Activated CD4-positive, CD25-positive, alpha-beta regulatory T cell treated with anti-CD3 and anti-CD28 coated beads, Interleukin-2, amount 50 U/mL, for 24 hours (primary cell): ENCODE measurements around the gene UQCR10.
"Not testable (repeated sequence)": the region's sequence is repeated elsewhere in the genome, so short reads cannot be mapped to it uniquely, and the experiment has no call there.

Source experiments
- ATAC-seq, 2 donors: fragments of 150-1000 bp; cut with Tn5 transposase; one replicate each; pipeline ENCODE4 v1.10.0; 2021; ENCODE audit warnings: mild to moderate bottlenecking in 1 of 2, moderate library complexity in 1 of 2

Gene UQCR10

DNA sequence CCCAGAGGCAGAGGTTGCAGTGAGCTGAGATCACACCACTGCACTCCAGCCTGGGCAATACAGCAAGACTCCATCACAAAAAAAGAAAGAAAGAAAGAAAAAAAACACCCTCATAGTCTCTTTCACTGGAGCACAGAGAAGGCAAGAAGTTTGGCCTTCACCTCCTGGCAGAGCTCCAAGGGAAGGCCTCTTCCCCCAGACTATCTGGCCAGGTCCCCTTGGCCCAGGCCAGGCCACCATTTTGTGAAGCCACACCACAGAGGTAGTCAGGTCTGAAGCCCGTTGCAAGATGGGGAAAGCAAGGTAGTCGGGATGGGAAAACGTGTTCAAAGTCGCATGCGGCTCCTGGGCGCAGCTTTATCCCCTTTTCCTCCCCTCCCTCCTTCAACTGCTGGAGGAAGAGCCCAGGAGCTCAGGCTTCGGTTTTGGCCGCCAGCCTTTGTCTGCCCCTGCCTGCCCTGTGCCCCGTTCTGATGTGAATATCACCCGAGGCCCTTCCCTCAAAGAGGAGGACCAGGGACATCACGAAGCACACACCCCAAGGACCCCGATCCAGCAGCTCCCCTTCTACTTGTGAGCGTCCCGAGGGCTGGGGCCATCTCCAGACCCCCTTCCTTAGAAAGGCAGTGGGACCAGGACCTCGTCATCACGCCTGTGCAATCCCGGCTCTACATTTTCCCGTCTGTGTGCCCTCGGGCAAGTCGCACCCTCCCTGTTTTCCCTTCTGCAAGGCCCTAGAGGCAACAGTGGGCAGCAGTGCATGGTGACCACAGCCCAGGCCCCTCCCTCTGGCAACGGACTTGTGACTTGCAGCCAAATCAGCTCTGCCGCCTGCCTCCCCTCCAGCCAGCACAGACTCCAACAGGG lies 29.7 kb upstream of the UQCR10 start:
- ATAC-seq, result no peak

DNA sequence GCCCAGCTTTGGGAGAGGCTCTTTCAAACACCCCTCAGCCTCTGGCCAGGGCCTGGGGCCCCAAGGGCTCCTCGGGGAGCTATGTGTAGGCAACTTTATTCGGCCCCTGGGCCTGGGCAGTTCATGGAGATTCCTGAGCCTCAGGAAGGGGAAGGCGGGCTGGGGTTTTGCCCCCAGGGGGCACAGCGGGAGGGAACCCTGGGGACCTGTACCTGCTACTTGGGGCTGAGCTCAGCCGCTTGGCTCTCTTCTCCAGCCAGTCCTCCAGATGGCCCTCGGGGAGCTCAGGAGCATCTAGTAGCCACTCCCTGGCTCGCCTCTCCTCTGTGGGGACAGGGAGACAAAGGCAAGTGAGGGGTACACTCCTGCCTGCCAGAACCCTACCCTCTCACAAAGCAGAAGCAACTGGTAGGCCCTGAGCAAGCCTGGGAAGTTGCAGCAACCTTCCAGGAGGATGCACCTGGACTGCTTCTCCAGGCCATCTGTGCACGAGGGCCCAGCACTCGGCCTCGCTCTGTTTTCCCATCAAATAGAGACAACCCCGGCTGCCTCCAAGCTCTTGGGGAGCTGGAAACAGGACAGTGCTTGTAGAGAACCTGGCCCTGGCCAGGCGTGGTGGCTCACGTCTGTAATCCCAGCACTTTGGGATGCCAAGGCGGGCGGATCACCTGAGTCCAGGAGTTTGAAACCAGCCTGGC lies 28.9 kb upstream of the UQCR10 start:
- ATAC-seq, result no peak

DNA sequence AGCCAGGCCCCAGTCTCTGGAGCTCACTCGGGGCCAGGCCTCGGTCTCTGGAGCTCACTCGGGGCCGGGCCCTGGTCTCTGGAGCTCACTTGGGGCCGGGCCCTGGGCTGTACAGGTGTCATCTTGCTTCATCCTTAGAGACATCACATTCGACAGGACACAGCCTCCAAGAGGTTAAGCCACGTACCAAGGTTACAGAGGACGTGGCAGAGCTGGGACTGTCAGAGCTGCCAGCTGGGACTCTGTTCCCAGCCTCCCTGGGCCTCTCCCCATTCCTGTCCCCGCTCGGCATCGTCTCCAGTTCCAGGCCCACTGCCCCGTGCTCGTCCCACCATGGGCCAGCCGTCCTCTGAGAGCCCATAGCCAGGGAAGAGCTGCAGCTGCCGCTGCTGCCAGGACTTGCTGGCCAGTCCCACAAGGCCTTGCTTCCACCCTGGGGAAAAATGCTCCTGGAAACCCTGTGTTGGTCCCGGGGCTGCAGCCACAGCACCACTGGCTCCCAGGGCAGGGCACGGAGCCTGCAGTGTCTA lies 27.8 kb upstream of the UQCR10 start:
- ATAC-seq, result no peak

DNA sequence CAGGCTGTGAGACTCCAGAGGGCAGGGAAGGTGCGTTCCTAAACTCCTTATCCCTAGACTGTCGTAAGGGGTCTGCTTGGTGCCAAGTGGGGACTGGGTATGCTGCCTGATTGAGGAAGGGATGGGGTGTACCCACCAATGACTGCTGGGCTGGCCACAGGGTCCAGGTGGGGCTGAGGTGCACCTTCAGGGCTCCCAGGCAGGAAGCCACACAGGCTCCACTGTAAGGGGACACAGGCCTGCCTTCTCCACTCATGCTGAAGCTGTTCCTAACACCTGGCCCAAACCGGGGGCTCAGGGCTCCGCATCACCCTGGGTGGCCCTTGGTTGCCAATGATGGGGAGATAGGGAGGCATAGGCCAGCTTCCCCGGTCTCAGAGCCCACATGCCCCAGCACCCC lies 27.0 kb upstream of the UQCR10 start:
- no peak for ATAC-seq

DNA sequence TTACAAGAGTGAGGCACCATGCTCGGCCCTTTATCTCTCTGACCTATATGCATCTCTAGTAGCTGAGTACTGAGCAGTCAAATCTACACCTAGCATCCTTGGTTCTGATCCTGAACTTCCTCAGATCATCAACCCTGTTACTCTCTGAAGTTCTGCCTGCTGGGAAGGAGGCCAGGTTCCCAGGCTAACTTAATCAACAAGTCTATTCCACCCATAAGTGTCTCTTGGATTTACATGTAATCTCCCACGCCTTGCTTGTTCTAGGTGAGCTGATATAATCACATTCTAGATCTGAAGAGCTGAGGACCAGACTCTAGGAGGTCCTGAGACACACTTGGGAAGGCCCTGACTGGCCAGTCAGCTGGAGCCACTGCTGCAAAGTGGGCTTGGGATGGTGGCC lies 25.2 kb upstream of the UQCR10 start:
- ATAC-seq, result no peak

DNA sequence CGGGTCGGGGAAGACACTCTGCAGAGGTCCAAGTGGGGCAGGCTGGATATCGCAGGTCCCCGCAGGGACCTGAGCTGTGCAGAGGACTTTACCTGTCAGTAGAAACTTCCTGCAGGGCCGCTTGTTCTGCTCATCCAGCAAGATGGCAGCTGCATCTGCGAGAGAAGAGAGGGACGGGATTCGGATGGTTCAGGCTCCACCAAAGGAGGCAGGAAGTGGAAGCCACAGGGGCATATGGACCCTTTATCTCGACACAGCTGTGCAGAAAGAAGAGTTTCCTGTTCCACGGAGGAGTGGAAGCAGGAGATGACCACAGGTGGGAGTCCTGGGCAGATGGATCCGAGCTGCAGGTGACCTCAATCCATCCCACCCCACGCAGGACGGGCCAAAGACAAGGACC lies 24.8 kb upstream of the UQCR10 start:
- ATAC-seq, result no peak

DNA sequence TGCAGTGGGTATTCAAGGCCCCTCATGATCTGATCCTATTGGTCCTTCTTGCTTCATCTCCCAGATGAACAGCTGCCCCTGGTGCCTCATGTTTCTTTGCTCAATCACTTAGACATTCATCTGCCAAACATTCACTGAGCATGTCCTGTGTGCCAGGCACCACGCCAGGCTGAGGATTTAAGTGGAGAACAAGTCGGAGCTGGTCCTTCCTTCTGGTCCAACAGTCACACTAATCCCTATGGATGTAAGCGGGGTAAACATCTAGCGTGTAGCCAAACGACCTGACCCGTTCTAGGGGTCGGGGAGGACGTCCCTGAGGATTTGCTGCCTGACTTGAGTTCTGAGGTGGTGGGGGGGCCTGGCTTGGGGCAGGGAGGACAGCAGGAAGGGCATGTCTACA lies 22.3 kb upstream of the UQCR10 start:
- no peak for ATAC-seq

DNA sequence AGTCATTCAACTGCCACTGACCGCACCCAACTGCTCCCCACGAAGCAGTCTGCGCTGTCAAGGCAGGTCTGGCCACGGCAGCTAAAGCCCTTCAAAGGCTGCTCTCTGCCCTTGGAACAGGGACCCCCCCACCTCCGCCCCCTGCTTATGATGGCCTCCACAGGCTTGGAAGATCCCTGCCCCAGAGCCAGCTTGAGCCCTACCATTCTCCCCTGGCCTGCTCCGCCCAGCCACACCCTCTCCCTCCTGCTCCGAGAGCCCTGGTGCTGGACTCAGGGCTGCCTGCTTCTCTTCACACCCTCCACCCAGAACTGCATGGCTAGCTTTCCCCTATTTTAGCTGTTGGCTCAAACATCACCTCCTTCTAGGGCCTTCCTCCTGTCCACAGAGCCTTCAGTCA lies 19.3 kb upstream of the UQCR10 start:
- no peak for ATAC-seq

DNA sequence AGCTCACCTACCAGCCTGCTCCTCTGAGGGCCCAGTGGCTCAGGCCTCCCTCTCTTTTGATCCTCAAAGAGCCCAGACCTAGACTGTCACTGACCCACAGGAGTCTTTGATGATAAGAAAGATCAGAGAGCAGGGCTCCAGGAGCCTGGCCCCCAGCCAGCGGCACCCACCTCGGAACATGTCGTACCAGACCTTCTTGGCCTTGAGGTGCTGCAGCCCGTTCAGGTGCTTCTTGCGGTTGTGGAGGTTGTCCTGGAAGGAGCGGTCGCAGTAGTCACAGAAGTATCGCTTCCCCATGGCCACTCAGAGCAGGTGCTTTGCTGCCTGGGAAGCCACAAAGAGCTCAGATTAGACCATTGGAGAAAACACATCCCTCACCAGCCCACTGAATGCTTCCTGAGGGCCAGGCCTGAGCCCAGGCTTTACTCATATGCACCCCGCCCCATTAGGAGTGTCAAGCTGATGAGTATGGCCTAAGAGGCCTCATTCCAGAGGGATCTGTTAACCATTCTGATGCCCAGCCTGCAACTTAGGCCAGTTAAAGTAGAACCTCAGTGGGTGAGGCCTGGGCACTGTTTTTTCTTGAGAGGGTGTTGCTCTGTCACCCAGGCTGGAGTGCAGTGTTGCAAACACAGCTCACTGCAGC lies 18.8 kb upstream of the UQCR10 start:
- no peak for ATAC-seq

DNA sequence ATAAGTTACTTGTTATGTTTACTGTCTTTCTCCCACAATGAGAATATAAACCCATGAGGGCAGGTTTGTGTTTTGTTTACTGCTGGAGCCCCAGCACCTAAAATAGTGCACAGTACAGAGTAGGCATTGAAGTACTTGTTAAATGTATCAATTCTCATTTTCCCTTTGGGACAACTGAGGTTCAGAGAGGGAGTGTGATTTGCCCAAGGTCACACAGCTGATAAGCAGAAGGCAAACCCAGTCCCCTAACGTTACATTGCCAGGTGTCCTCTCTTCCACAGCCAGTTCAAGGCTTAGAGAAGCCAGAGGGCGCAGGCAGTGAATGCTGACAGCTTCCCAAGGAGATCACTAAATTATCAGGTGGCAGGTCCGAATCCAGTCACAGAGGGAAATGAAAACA lies 17.1 kb upstream of the UQCR10 start:
- ATAC-seq, result no peak

DNA sequence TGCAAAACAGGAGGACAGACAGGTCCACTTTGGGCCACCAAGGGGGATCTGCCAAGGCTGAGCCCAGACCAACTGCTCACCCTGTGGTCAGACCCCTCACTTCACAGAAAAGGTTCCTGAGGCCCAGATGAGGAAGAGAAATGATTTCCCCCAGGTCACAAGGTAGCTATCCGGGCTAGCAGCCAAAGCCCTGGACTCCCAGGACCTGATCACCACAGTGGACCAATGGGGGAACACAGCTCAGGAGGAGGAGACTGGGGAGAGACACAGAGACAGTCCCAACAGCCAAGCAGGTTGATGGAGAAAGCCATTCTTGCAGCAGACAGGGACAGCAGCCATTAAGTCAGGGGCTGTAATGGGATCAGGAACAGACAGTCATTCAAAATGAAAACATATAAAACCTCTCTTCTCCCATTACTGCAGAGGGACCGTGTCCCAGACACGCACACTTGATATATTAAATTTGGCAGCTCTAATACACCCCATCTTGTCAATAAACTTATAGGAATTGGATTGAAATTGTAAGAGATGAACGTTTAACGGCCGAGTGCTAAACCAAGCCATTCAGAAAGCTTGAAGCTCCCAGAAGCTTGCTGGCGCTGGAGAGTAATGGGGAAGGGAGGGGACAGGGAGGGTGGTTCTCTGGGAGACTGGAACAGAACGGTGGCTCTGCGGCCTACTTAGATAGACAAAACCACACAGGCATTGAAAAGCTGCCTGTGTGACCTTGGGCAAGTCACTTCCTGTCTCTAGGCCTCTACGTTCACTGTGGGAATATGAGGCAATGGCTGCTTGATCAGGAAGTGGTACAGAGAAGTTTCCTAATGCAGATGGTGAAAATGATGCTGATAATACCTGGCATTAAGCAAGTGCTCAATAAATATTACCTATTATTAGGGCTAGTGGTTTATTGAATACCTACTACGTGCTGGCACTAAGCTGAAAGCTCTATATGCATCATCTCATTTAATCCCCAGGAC lies 16.3 kb upstream of the UQCR10 start:
- ATAC-seq, result peak; percentile 56 to 83

DNA sequence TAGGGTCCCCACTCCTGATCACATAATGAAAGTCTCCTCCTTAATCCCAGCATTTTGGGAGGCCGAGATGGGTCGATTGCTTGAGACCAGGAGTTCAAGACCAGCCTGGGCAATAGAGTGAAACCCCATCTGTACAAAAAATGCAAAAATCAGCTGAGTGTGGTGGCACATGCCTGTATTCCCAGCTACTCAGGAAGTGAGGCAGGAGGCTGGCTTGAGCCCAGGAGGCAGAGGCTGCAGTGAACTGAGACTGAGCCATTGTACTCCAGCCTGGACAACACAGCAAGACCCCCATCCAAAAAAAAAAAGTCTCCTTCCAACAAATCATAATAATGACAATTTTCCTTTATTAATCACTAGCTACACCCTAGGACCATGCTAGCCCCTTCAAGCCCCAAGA lies 15.5 kb upstream of the UQCR10 start:
- no peak for ATAC-seq

DNA sequence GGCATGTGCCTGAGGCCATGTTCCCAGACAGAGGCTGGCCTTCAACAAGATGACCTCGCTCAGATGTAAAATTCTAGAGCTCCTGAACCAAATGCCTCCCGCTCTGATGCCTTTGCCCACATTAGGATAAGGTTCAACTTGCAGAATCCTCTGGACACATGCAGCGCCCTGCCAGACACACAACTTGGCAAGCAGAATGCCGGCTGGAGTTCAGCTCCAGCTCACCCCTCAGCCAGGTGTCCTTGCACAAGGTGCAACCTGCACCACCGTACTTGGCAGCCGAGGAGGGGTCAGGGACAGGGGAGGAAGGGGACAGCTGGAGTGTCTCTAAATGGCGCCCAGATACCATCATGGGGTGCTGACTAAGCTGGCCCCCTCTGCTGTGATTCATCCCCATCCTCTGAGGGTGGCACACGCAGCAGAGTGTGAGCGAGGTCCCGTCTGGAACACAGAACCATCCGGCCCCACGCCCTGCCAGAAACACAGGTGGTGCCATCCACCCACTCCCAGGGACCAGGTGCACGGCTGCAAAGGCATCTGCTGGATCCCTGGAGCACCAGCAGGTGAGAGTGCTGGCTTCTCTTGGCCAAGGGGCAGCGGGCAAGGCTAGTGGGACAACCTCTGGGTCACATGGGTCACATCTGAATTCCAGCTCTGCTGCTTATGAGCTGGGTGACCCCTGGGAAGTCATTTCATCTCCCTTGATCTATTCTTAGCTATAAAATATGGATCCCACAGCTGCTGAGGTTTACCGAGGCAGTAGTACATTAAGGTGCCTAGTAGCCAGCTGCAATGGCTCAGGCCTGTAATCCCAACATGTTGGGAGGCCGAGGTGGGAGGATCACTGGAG lies 13.1 kb upstream of the UQCR10 start:
- no peak for ATAC-seq

DNA sequence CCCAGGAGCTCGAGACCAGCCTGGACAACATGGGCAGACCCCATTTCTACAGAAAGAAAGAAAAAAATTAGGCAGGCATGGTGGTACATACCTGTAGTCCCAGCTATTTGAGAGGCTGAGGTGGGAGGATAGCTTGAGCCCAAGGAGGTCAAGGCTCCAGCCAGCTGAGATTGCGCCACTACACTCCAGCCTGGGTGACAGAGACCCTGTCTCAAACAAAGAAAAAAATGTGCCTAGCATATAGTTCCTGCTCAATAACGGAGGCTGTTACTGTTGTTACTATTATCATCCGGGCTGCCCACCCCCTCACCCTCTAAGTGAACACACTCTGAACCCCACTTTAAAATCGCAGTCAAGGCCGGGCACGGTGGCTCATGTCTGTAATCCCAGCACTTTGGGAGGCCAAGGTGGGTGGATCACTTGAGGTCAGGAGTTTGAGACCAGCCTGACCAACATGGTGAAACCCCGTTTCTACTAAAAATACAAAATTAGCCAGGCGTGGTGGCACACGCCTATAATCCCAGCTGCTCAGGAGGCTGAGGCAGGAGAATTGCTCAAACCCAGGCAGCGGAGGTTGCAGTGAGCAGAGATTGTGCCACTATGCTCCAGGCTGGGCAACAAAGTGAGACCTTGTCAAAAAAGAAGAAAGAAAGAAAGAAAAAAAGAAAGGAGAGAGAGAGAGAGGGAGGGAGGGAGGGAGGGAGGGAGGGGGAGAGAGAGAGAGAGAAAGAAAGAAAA lies 12.3 kb upstream of the UQCR10 start:
- ATAC-seq, result not testable (repeated sequence)

DNA sequence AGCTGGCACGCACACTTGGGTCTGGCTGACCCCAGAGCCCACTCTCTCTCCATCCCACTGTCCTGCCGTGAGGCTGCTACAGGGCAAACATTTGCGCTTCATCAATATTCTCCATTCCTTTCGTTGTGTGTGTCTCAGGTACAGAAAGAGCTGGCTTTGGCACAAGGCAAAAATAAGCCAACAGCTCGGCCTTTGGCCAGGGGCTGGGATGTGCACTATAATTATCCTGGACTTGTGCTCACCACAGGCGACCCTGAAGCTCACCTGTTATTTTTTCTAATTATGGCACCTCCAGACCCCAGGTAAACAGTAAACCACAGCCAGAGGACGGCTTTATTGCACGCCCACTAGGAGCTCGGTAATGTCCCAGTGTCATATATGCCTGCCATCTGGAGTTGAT lies 11.3 kb upstream of the UQCR10 start:
- no peak for ATAC-seq

DNA sequence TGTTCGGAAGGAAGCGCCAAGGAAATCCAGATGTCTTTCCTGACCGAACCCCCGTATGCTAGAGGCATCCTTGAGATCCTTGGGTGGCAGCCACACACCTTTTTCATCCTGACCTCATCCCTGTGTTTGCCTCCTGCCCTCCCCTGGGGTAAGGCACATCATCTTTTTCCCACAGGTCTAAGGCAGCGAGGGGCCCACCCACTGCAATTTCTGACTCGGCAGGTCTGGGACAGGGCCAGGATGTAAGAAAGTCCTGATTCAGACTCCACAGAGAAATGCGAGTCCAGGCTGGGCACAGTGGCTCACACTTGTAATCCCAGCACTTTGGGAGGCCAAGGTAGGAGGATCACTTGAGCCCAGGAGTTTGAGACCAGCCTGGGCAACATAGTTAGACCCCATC lies 10.8 kb upstream of the UQCR10 start:
- ATAC-seq, result no peak

DNA sequence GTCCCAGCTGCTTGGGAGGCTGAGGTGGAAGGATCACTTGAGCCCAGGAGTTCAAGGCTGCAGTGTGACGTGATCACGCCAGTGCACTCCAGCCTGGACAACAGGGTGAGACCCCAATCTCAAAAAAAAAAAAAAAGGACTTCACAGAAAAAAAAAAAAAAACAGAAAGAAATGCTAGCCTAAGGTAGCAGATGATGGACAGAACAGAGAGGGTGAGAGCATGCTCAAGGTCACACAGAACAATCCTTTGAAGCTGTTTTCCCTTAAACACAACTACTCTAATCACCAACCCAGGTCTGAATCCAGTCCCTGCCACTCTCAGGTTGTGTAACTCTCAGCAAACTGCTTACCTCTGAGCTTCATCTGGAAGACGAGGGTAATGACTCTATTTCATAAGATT lies 10.1 kb upstream of the UQCR10 start:
- no peak for ATAC-seq

DNA sequence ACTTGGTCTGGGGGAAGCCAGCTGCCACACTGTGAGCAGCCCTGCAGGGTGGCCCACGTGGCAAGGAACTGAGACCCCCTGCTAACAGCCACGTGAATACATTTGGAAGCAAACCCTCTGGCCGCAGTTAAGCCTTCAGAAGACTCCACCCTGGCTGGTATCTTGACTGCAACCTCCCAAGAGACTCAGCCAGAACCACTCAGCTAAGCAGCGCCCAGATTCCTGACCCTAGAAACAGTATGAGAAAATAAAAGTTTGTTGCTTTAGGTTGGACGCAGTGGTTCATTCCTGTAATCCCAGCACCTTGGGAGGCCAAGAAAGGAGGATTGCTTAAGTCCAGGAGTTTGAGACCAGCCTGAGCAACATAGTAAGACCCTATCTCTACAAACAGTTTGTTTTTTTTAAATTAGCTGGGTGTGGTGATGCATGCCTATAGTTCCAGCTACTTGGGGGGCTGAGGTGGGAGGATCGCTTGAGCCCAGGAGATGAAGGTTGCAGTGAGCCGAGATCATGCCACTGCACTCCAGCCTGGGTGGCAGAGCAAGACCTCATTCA lies 9.0 kb upstream of the UQCR10 start:
- no peak for ATAC-seq

DNA sequence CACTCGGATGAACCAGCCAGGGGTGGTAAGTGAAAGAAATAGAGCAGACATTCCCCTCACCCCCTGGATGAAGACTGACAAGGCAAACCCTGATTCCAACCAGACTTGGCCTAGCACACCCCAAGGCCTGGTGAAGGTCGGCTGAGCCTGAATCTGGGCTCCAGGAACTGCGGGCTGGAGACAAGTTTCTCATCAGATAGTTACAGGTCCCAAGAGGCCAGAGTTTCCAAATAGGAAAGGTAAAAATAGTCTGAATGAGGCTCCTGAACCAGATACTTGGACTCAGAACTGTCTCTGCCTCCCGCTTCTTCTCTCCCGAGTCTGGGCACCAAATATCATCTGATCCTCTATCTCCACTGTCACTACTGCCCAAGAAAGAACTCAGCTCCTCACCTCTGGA lies 8.2 kb upstream of the UQCR10 start:
- no peak for ATAC-seq

DNA sequence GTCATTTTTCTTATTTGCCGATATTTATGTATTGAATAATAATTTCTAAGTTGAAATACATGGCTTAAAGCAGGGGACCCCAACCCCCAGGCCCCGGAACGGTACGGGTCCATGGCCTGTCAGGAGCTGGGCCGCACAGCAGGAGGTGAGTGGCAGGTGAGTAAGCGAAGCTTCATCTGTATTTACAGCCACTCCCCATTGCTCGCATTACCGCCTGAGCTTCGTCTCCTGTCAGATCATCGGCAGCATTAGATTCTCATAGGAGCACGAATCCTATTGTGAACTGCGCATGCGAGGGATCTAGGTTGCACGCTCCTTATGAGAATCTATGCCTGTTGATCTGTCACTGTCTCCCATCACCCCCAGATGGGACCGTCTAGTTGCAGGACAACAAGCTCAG lies 4.9 kb upstream of the UQCR10 start:
- no peak for ATAC-seq
